HTERT RPE-1 (cell line): ENCODE results near the gene CEP89.
"Not testable (repeated sequence)": the region's sequence is repeated elsewhere in the genome, so short reads cannot be mapped to it uniquely, and the experiment has no call there.

ENCODE experiments used
- in situ Hi-C: fragments of 300-500 bp; cut with MboI; formaldehyde crosslinking; loops from 4 replicates; pipeline ENCODE4 v1.14.3; 2020; ENCODE audit warnings: low sequenced_read_pairs

CEP89 gene

DNA sequence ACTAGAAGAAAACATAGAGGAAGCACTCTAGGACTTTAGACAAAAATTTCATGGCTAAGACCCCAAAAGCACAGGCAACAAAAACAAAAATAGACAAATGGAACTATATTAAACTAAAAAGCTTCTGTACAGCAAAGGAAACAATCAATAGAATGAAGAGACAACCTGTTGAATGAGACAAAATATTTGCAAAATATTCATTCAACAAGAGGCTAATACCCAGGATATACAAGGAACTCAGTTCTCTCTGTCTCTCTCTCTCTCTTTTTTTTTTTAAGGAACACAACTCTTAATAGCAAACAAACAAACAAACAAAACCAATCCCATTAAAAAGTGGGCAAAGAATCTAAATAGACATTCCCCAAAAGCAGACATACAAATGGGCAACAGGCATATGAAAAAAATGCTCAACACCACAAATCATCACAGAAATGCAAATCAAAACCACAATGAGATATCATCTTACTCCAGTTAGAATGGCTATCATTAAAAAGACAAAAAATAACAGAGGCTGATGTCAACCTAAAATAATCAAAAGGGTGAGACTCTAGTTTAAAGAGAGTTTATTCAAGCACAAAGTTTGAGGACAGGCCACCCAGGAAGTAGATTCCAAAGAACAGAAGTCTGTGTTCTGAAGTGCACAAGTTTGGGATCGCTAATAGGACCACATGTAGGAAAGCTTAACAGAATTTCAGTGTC is 75.1 kb downstream of the CEP89 start:
- in situ Hi-C loops: no loop called here

DNA sequence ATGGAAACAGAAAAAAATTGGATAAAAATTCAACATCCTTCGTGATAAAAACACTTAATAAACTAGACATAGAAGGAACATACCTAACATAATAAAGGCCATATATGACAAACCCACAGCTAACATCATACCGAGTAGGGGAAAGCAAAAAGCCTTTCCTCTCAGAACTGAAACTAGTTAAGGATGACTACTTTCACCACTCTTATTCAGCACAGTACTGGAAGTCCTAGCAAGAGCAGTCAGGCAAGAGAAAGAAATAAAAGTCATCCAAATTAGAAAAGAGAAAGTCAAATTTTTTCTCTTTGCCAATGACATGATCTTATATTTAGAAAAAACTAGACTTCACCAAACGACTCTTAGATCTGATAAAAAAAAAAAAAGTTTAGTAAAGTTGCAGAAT is 76.4 kb downstream of the CEP89 start:
- in situ Hi-C loops: no loop called here

GRCh38 chr19:32891609-32892008 is 80.1 kb downstream of the CEP89 start:
- in situ Hi-C loops: no loop called here

GRCh38 chr19:32890841-32891240 is 80.9 kb downstream of the CEP89 start:
- in situ Hi-C loops: no loop called here

- in situ Hi-C loops: no loop called here
Measured at GRCh38 chr19:32890326-32890725, 81.4 kb downstream of the CEP89 start.

- in situ Hi-C loops: no loop called here
Measured at GRCh38 chr19:32889137-32889934, 82.4 kb downstream of the CEP89 start.

DNA sequence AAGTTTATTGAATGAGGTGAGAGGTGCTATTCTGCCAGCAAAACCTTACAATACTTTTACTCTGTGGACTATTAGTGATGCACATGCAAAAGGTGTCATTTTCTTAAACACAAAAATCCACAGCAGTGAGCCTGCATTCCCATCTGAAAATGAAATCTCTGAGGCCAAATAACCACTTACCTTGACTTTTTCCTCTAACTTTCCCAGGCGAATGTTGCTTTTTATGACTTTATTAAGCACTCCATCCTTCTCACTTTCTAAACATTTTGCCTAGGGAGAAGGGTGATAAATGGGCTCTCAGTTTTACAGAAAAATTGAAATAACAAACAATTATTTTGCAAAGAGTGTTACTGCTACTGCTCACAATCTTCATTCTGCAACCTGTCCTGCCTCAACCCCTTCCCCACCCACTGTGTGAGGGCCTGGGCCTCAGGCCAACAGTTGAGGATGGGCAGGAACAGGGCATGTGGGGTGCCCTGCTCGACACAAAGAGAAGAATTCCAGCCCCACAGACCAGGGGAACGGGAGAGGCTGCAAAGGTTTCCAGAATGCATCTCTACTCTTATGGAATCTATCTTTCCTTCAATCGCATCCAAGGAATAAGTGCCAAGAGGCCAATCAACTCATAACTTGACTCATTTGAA is 84.1 kb downstream of the CEP89 start:
- in situ Hi-C loops: no loop called here

DNA sequence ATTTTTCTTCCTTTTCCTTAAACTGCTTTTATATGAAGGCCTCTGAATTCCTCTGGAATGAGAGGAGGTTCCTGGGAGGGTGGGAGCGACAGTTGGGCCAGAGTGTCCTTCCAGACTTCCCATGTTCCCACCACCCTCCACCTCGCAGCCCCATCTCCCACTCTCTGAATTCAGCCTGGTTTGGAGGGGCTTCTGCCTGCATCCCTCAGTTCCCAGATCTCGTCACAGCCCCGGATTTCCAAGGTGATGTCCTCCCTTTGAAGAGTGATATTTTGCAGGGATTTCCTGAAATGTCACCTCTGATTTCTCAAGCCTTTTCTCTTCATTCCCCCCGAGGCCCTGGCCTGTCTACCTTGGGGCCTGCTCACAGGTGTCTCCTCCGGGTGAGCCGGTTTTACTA is 85.5 kb downstream of the CEP89 start:
- in situ Hi-C loops: no loop called here

GRCh38 chr19:32885255-32885654 is 86.5 kb downstream of the CEP89 start:
- in situ Hi-C loops: not testable (repeated sequence)

DNA sequence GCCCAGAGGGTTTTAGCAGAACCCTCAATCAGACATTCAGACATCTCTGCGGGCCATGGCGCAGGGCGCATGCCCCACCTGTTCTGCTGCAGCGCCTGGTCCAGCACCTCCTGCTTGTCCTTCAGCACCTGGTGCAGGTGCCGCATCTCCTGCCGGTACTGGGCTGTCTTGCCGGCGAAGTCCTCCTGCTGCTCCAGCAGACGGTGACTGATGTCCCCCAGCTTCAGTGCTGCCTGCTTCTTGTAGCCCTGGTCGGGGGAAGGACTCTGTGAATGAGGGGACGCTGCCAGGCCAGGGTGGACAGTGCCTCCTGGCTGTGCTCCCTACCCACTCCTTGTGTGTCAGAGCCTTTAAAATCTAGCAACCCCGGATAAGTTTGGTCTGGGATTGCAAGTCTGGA is 90.0 kb downstream of the CEP89 start:
- in situ Hi-C loops: no loop called here

- in situ Hi-C loops: no loop called here
Measured at GRCh38 chr19:32880622-32881021, 91.1 kb downstream of the CEP89 start.

- in situ Hi-C loops: no loop called here
Measured at GRCh38 chr19:32879741-32880140, 92.0 kb downstream of the CEP89 start.

GRCh38 chr19:32878988-32879387 is 92.8 kb downstream of the CEP89 start:
- in situ Hi-C loops: no loop called here

DNA sequence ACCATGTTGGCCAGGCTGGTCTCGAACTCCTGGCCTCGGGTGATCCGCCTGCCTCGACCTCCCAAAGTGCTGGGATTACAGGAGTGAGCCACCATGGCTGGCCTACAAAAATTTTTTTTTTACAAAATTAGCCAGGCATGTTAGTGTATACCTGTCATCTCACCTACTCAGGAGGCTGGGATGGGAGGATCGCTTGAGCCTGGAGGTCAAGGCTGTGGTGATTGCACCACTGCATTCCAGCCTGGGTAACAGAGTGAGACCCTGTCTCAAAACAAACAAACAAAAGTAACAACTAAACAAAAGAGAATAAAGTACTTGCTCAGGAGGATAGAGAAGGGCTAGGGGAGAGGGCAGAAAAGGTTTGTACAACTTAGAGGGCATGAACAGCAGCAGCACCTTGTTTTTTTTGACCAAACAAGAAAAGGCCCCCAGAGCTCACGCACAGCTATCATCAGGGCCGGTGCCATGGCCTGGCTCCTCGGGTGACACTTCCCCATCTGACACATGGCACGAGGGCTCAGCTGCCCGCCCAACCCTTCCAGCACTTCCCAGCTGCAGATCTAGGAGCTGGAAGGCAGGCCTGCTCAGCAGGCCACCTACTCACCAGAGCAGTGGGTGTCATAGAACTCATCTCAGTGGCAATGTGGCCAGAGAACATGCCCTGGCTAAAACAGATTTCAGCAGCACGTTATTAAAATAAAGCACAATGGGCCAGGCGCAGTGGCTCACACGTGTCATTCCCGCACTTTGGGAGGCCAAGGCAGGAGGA is 93.6 kb downstream of the CEP89 start:
- in situ Hi-C loops: no loop called here

- in situ Hi-C loops: no loop called here
Measured at GRCh38 chr19:32877323-32877912, 94.3 kb downstream of the CEP89 start.

DNA sequence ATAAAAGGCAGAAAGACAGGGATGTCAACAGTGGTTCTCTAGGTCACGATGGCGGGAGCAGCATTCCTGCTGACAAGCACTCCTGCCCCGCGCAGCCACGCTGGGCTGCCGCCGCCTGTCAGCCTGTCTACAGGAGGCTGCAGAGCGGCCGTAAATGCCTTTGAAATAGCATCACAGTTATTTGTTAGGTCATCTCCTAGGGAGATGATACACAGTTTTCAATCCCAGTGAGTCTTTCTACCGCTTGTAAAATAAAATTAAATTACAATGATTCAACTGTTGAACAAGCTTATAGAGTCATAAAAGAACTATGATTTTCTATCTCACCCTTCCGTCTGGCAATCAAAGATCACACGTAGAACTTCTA is 94.9 kb downstream of the CEP89 start:
- in situ Hi-C loops: no loop called here

- in situ Hi-C loops: no loop called here
Measured at GRCh38 chr19:32876236-32876918, 95.4 kb downstream of the CEP89 start.

GRCh38 chr19:32875428-32875827 is 96.3 kb downstream of the CEP89 start:
- in situ Hi-C loops: no loop called here

GRCh38 chr19:32874605-32875004 is 97.2 kb downstream of the CEP89 start:
- in situ Hi-C loops: no loop called here

- in situ Hi-C loops: no loop called here
Measured at GRCh38 chr19:32873247-32873959, 98.4 kb downstream of the CEP89 start.
